DMS 273 (cell line): ENCODE measurements around the gene GZF1.
A peak's percentile ranks its signal among the peaks of the same experiment; 100 is the strongest.

Experiments
- DNase-seq: peaks from one replicate; lab custom pipeline; 2025; ENCODE audit not compliant: unreplicated experiment; lab: John Stamatoyannopoulos, UW

Gene GZF1

GRCh38 chr20:23404196-23404595 lies 42.2 kb downstream of the GZF1 start:
- DNase-seq, result no peak

- DNase-seq, result no peak
Observed at GRCh38 chr20:23406880-23407279, 44.9 kb downstream of the GZF1 start.

- DNase-seq, result no peak
Observed at GRCh38 chr20:23407781-23408464, 45.9 kb downstream of the GZF1 start.

- no peak for DNase-seq
Observed at GRCh38 chr20:23408957-23409356, 47.0 kb downstream of the GZF1 start.

GRCh38 chr20:23409800-23410199 lies 47.8 kb downstream of the GZF1 start:
- no peak for DNase-seq

GRCh38 chr20:23410916-23411695 lies 49.1 kb downstream of the GZF1 start:
- DNase-seq, result no peak

- DNase-seq, result no peak
Observed at GRCh38 chr20:23412026-23412425, 50.0 kb downstream of the GZF1 start.

- DNase-seq, result no peak
Observed at GRCh38 chr20:23413862-23414422, 52.0 kb downstream of the GZF1 start.

GRCh38 chr20:23414526-23415188 lies 52.7 kb downstream of the GZF1 start:
- no peak for DNase-seq

GRCh38 chr20:23415555-23415954 lies 53.6 kb downstream of the GZF1 start:
- DNase-seq, result no peak

- no peak for DNase-seq
Observed at GRCh38 chr20:23415959-23416583, 54.1 kb downstream of the GZF1 start.

- DNase-seq, result peak; percentile 50
Observed at GRCh38 chr20:23417861-23418260, 55.9 kb downstream of the GZF1 start.

- no peak for DNase-seq
Observed at GRCh38 chr20:23419657-23419994, 57.6 kb downstream of the GZF1 start.

GRCh38 chr20:23419995-23420901 lies 58.3 kb downstream of the GZF1 start:
- peak; percentile 48 for DNase-seq

- DNase-seq, result peak; percentile 98
Observed at GRCh38 chr20:23420943-23421931, 59.3 kb downstream of the GZF1 start, which contains the start of gene NAPB. TSS of gene NAPB (minus strand) at chr20:23421488. CDS start at chr20:23421402, 86 bp downstream.
